GM21528 (cell line): ENCODE measurements around the gene TIMM10B.

Experiments used
- ATAC-seq: cut with Tn5 transposase; IDR thresholded peaks from one replicate; pipeline ENCODE4 v1.9.1; 2021; ENCODE audit warnings: mild to moderate bottlenecking, moderate library complexity; ENCODE audit not compliant: unreplicated experiment, low FRiP score

Gene TIMM10B

DNA sequence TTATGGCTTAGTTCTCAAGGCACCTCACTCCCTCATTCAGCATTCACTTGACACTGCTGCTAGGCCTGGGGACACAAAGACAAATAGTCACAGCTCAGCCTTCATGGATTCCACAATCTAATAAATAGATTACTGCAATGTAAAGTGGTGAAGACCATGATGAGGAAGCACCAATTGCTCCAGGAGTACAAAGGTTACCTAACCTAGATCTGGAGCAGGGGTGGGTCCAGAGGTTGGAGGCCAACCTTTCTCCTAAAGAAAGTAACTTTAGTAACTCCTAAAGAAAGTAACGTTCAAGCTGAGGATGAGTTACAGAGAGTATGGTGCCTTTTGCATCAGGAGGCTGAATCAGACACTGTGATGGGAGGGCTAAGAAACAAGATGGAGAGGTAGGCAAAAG, 11.7 kb upstream of the TIMM10B start:
- ATAC-seq = no peak

DNA sequence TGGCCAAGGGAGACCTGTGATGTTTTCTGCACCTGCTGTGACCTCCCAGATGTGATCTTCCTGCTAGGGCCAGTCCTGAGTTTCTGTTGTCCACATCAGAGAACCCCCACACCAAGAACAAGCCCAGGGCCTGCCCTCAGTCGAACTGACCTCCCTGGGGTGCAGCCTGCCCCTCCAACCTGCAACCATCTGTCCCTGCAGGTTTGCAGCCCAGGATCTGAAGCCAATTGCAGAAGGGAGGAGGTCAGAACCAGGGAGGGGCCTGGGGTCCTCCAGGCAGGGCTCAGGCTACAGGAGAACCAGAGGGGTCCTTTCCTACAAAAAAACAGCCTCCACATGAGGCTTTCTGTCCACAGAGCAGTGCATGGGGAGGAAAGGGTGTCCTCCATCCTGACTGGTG, 8.4 kb upstream of the TIMM10B start:
- ATAC-seq = no peak

DNA sequence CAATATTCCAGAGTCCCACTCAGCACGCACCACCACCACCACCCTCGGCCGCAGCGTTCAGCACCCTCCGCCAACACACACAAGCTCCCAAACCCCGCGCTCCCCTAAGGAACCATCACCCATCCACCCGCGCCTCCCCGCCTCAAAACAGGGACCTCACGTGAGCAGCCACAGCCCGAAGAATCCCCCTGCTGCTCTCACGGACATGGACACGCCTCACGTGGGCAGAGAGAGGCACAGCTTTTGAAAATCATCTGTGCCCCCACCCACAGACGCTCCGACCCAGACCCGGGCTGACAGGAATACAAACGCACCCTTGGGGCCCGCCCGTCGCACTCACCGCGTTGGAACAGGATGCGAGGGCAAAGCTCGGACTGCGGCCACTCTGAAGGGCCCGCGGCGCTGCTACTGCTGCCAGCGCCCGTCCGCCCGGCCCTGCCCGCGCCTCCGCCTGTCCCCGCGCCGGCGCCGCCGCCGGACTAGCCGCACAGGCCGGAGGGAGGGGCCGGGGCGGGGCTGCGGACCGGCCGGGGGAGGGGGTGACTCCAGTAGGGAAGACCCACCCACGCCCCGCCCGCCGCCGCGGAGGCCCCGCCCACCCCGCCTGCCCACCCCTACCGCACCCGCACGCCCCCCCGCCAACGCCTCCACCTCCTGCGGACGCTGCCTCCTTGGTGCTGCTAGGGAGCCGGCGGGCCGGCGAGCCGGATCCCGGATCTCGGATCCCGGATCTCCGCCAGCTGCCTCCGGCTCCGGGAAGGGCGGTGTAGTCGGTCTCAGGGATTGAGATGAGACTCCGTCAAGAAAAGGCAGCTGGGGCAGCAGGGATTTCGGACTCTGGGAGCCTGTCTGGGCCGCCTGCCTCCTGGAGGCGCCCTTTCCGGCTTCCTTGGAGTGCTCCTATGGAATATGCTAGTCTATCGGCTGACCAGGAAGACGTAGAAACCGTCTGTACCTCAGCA, 7.6 kb upstream of the TIMM10B start, which contains the start of gene TRIM3:
Gene TRIM3 (minus strand): TSS at position 491 of the 962 bp plus-strand sequence. CDS start 8,246 bp downstream, outside the sequence.
- ATAC-seq = peak; percentile 61

DNA sequence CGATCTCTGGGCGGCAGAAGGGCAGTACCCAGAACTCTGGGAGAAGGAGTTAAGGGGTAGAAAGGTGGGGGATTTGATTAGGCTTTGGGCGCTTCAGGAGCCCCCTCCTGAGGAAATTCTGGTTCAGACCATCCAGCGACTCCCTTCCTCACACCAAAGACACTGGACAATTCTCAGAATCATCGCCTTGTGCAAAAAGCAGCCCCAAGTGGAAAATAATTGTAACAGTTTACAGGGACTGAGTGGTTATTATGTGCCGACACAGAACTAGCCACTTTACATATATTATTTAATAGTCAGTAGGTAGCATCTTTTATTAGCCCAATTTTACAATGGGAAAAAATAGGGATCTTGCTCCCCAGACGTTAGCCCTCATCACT, 6.9 kb upstream of the TIMM10B start:
- no peak for ATAC-seq

DNA sequence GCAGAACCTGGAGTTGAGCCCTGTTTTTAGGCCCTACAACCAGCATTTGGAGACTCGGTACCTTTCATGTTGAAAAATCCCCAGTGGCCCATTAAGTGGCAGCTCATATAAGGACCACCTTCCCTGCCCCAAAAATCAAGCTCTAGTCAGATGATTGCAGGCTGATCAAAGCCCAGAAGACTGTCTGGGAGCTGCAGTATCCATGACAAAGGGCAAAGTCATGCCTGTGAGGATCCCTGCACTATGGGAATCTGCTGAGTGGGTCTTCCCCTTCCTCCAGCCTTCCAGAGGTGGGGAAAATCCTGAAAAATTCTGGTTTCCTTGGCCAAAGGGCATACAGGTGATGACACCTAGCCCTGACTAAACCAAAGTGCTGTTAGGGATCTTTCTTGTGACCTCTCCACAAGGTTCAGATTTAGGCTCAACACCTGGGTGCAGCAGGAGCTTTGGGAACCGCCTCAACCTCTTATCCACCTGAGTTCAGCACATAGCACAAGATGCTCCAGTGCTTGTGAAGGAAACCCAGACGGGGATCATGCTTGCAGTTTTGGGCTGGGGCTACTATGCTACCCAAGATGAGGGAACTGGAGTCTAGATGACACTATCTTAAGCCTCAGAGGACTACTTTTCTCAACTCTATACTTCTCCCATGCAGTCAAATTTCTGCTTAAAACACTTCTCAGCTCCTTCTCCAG, 6.3 kb upstream of the TIMM10B start:
- ATAC-seq = no peak

DNA sequence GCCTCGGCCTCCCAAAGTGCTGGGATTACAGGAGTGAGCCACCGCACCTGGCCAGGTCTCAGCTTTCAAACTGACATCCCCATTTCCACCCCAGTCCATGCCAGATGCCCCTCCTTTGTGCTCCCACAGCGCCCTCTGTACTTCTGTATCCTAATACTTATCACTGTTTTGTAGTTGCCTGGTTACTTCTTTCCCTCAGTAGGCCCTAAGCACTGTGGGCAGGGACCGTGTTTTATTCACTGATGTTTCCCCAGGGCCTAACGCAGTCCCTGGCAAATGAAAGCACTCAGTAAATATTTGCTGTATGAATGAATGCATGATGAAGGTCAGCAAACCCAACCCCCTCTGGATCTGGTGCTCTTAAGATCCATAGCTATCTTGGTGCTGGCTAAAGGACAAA, 5.4 kb upstream of the TIMM10B start:
- ATAC-seq = no peak

DNA sequence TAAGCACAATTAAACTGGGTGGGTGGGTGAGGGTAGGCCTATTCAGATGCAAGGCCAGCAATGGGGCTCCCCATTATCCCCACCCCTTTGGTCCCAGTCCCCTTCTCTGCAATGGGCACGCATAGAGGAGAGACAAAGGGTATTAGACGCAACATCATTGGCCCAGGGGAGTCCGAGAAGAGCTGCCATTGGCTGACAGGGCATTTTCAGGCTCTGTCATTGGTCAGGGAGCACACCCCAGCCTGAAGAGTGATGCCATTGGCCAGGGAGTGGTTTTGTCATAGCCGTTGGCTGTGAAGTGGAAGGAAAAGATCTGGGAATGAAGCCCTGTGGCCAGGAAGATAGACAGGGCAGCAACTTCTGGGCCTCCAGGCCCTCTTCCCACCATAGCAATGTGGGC, 4.7 kb upstream of the TIMM10B start:
- no peak for ATAC-seq

DNA sequence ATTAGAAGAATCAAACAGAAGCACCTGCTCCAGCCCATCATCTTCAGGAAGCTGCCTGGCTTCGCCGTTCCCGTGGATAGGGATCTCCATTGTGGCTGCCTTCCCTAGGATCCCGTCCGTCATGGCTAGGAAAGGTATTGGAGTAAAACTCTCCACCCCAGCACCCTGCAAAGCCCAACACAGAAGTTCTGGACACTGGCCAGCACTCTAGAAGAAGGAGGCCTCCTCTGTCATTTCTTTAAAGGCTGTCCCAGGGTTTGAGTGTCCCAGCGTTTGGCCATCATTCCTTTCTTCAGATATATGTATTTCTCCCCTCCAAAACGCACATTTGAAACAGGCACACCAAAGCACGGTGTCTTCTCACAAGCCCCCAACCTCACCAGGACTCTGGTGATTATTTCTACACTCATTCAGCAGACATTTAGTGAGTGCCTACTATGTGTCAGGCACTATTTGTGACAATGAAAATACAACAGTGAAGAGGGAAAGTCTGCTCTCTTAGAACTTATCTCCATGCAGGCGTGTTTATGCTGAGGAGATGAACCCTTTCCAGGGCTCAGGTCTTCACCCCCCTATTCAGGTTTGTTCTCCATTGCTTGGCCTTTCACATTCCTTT, 894 bp upstream of the TIMM10B start:
- ATAC-seq = no peak

DNA sequence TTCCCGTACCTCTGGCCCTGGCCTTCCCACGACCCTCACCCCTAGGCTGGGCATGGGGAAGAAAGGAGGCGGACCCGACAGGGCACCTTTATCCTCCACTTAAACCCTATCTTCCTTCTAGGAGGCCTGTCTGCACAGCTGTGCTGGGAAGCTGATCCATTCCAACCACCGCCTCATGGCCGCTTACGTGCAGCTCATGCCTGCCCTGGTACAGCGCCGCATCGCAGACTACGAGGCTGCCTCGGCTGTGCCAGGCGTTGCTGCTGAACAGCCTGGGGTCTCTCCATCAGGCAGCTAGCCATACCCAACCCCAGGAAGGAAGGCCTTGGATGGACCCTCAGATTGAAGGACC, 599 bp downstream of the TIMM10B start:
- ATAC-seq = peak; percentile 3

DNA sequence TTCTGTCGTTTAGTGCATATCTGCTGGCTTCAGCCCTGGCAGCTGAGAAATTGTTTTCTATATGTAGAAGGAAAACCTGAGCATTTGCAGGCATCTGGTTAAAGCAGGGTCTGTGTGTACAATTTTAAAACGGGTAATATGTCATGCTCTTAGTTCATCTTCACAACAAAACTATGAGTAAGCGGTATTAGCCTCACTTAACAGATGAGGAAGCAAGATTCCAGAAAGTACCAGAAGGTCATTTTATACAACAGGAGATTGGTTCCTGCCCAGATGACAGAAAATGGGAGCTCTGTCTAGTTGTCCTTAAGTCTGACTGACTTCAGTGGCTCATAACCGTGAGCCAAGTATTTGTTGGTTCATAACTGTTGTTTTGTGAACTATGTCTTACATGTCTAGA, 1.1 kb downstream of the TIMM10B start:
- ATAC-seq = no peak

DNA sequence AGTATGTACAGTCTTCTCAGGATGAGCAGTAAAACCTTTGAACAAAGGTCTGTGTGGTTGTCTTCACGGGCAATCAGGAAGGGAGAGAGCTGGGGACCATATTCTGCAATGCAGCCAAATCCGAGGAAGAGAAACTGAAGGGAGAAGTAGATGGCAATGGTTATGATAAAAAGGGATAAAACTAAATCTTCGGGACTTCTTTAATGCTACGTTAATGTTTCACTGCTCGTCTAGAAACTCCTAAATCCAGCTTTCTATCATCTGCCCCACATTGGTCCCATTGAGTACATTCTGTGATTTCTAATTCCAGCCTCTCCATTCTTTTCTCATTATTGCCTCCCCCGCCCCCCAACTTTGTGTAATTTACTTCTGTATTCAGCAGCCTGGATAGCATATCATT, 1.7 kb downstream of the TIMM10B start:
- ATAC-seq = no peak

DNA sequence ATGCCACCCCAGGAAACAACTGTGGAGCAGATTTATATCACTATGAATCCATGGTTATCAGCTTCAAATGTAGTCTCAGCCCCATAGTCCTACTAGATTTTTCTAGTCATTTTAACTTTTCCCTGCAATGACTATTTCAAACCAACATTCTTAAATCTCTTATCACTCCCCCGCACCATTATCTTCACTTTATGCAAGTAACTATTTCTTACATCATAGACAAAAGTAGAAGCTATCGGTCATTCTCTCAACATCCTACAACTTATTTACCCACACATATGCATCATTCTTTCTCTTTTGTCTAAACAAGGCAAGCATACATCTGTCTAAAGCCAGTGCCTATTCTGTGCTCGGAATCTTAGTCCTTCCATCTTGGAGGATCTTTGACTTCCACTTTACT, 4.4 kb downstream of the TIMM10B start:
- ATAC-seq = no peak

DNA sequence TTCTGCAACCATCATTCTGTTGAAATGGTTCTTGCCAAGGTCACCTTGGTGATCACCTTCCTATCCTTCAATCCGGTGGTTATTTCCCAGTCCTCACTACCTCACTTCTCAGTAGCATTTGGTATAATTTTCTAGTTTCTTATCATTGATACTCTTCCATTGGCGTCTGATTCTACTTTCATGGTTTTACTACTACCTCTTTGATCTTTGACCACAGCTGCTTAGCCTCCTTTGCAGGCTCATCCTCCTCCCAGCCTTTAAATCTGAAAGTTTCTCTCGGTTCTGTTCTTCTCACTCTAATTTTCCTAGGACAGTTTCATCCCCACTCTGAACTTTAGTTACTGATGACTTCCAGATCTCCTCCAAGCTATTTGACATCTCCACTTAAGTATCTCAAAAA, 5.0 kb downstream of the TIMM10B start:
- ATAC-seq = no peak

DNA sequence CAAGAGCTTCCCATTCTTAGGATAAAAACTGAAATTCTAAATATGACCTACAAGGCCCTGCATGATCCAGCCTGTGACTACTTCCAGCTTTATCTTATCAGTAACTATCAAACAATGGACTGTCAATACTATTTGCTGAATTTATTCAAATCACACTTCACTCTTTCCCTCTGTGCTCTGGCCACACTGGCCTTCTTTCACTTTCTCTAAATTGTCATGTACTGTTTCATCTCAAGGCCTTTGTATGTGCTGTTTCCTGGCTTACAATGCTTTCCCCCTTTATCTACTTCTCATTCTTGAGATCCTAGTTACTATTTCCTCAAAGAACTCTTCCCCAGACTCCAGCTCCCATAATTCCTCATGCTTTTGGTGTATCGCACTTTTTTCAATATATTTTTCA, 5.6 kb downstream of the TIMM10B start:
- no peak for ATAC-seq

DNA sequence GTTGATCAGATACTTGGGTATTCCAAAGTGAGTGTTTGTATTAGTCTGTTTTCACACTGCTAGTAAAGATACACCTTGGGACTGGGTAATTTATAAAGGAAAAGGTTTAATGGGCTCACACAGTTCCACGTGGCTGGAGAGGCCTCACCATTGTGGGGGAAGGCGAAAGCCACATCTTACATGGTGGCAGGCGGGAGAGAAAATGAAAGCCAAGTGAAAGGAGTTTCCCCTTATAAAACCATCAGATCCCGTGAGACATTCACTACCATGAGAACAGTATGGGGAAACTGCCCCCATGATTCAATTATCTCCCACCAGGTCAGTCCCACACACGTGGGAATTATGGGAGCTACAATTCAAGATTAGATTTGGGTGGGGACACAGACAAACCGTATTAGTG, 7.0 kb downstream of the TIMM10B start:
- no peak for ATAC-seq

DNA sequence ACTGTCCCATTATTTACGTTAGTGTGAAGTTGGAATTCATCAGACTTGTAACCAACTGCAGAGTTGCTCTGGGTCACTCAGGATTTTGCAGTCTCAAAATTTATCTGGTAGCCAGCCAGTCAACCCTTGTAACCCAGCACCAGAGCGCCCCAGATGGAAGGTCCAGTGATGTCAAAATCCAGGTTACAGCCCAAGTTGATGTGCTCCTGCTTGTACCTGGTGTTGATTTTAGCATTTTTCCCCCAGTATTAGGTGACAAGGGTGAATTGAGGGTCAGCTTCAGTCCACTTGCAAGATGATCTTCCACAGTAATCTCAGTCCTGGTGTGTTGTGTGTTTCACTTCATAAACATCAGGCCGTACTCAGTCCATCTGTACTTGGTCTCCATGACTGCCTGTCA, 7.5 kb downstream of the TIMM10B start:
- no peak for ATAC-seq

DNA sequence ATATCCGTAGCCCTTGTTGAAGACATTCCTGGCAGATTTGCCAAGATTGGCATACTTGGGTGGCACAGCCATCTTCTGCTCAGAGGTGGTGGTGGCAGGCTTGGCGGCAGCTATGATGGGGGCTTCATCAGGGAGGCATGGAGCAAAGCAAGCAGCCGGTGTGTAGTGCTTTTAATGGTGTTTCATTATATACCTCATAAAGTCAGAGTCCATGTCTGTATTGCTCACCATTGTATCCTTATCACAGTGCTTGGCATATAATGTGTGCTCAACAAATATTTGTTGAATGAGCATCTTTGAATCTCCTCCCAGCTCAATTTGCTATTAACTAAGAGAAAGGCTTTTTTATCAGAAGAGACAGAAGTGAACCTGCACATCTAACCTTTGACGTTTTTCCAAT, 8.0 kb downstream of the TIMM10B start:
- no peak for ATAC-seq

DNA sequence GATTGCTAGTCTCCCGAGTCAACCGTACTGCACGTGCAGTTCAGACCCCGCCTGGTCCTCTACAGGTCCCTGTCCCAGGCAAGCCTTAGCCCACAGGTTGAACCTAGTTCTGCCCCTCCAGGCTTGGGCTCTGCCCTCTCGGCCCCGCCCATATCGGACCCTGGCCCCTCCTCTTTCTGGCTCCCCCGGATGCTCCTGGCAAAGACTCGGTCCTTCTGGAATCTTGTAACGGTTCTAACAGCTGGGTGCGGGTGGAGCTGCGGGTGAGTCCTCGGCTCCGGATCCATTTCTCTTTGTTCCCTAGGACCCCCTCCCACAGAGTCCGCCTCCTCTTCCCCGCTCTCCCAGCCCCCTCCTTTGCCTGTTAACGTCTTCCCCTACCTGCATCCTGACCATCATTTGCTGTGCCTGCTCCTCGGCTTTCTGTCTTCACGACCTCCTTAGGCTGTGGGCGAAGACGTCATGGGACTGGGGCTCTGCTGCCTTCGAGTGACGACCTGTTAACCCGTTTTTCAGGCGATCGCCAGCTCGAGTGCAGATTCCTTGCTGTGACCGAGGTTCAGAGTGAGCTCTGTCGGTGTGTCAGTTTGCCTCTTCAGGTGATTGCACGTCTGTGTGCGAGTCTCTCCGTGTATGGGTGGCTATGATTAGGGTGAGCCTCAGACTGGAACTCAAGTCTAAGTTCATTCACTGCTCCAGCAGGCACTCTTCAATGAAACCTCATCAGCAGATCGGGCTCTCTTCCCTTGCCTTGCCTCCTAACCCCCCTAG, 16.0 kb downstream of the TIMM10B start, which contains the start of gene DNHD1:
Gene DNHD1 (plus strand): TSS at position 212 of the 771 bp plus-strand sequence. CDS start 936 bp downstream, outside the sequence.
- no peak for ATAC-seq

DNA sequence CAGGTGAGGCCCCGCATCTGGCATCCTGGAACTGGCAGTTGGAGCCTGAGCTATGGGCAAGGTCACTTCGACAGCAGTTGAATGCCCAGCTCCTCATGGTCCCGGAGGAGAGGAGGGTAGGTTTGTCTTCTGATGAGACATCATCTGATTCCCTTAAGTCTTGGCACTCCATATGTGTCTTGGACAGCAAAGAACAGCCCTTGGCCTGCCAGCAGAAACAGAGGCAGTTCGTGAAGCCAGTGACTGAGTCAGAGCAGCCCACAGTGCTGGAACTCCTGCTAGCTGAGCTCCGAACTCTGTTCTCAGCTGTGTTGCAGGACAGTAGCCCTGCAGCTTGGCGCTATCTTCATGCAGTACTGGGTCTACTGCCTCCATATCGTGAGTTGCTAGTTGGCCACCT, 16.8 kb downstream of the TIMM10B start:
- no peak for ATAC-seq

DNA sequence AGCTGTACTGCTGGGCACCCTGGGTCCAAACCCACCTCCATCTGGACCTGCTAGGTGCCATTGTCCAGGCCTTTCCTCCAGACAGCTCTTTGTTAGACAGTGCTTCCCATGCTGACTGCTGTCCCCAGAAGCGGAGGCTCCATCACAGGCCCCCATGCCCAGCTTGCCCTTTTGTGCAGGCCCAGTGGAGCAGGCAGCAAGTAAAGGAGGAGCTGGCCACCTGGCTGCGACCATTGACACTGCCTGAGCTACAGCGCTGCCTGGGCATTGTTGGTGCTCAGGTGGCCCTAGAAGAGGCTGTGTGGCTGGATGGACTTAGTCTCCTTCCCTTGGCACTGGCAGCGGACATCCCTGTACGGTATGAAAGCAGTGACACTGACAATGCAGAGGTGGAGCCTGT, 17.2 kb downstream of the TIMM10B start:
- no peak for ATAC-seq

DNA sequence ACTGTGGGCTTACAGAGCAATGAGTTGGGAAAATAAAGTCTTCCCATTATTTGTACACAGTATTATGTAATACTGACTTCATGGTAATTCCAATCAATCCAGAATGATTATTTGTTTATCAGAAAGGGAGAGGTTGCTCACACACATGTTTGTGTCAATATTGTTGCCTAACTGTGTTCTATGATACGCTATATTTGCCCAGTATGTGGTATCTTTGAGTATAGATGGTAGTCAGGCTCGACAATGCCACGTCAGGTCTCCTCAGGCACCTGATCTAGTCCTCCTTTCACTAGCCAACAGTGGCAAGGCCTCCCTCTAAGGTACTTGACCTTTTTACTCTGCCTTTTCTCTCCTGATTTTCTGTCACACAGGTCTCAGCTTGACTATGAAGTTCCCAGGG, 21.1 kb downstream of the TIMM10B start:
- no peak for ATAC-seq
